Liver (tissue), 9 donors: ENCODE data around the gene PACSIN3. TPM values are rescaled to one million over a fixed set of nuclear protein-coding genes. Genes with fewer than 3 reads are reported as not detected.

Experiments
- DNase-seq: peaks from one replicate; pipeline ENCODE4 v3.0.0-alpha.2; 2017; ENCODE audit warnings: low spot score
- H3K27ac ChIP-seq, 2 donors: one replicate each; pipeline ENCODE4 v1.7.0; 2013; ENCODE audit warnings: inconsistent platforms in 2 of 2, low read length in 2 of 2, control low read depth in 1 of 2, low read depth in 1 of 2, mild to moderate bottlenecking in 1 of 2
- H3K27me3 ChIP-seq, 4 donors: one replicate each; pipeline versions ENCODE4 v1.6.1 to v1.7.0; 2013; ENCODE audit warnings: low read length in 3 of 4, inconsistent platforms in 1 of 4, mild to moderate bottlenecking in 1 of 4, moderate library complexity in 1 of 4; ENCODE audit not compliant: control insufficient read depth in 4 of 4, insufficient read depth in 4 of 4
- H3K36me3 ChIP-seq, 4 donors: one replicate each; pipeline versions ENCODE4 v1.6.1 to v1.7.0; 2013; ENCODE audit warnings: low read length in 3 of 4, mild to moderate bottlenecking in 3 of 4, low read depth in 1 of 4, moderate library complexity in 1 of 4; ENCODE audit not compliant: control insufficient read depth in 4 of 4, insufficient read depth in 3 of 4
- H3K4me1 ChIP-seq, 4 donors: one replicate each; pipeline versions ENCODE4 v1.6.1 to v1.7.0; 2013; ENCODE audit warnings: low read length in 3 of 4, mild to moderate bottlenecking in 3 of 4, moderate library complexity in 1 of 4; ENCODE audit not compliant: control insufficient read depth in 4 of 4, insufficient read depth in 4 of 4
- H3K4me3 ChIP-seq, 3 donors: one replicate each; pipeline versions ENCODE4 v1.6.1 to v1.7.0; 2013; ENCODE audit warnings: low read length in 3 of 3, control low read depth in 1 of 3, low read depth in 1 of 3, mild to moderate bottlenecking in 1 of 3
- H3K9ac ChIP-seq, 2 donors: one replicate each; pipeline ENCODE4 v1.7.0; 2013; ENCODE audit warnings: low read length in 2 of 2, mild to moderate bottlenecking in 2 of 2, moderate library complexity in 2 of 2, control low read depth in 1 of 2, low read depth in 1 of 2
- H3K9me3 ChIP-seq, 4 donors: one replicate each; pipeline versions ENCODE4 v1.6.1 to v1.7.0; 2013; ENCODE audit warnings: low read length in 3 of 4; ENCODE audit not compliant: control insufficient read depth in 4 of 4
- ATF3 ChIP-seq: IDR thresholded peaks from 2 replicates; pipeline ENCODE4 v1.6.1; 2016; ENCODE audit warnings: antibody characterized with exemption
- EGR1 ChIP-seq, 2 donors: IDR thresholded peaks; 2 replicates each; pipeline ENCODE4 v1.6.1; 2016 to 2018; ENCODE audit warnings: antibody characterized with exemption in 2 of 2, low read depth in 2 of 2
- FOXA2 ChIP-seq: IDR thresholded peaks from 2 replicates; pipeline ENCODE4 v1.6.1; 2016; ENCODE audit warnings: antibody characterized with exemption
- GABPA ChIP-seq, 2 donors: IDR thresholded peaks in 1 of 2; conservative IDR thresholded peaks in 1 of 2; 2 replicates each; pipeline ENCODE4 v1.6.1; 2016; ENCODE audit warnings: antibody characterized with exemption in 2 of 2, mild to moderate bottlenecking in 1 of 2, moderate library complexity in 1 of 2
- HNF4A ChIP-seq, 2 donors: conservative IDR thresholded peaks; 2 replicates each; pipeline ENCODE4 v1.6.1; 2016; ENCODE audit warnings: antibody characterized with exemption in 2 of 2, mild to moderate bottlenecking in 2 of 2
- JUND ChIP-seq, 2 donors: IDR thresholded peaks; 2 replicates each; pipeline ENCODE4 v1.6.1; 2016; ENCODE audit warnings: antibody characterized with exemption in 2 of 2
- NR2F2 ChIP-seq: IDR thresholded peaks from 2 replicates; pipeline ENCODE4 v1.6.1; 2016; ENCODE audit warnings: antibody characterized with exemption
- RAD21 ChIP-seq, 2 donors: IDR thresholded peaks; 2 replicates each; pipeline ENCODE4 v1.6.1; 2016; ENCODE audit warnings: antibody characterized with exemption in 2 of 2, mild to moderate bottlenecking in 2 of 2
- RXRA ChIP-seq, 2 donors: IDR thresholded peaks; 2 replicates each; pipeline ENCODE4 v1.6.1; 2017 to 2018; ENCODE audit warnings: antibody characterized with exemption in 2 of 2, mild to moderate bottlenecking in 1 of 2
- SP1 ChIP-seq: IDR thresholded peaks from 2 replicates; pipeline ENCODE4 v1.6.1; 2018; ENCODE audit warnings: antibody characterized with exemption, mild to moderate bottlenecking
- YY1 ChIP-seq: IDR thresholded peaks from 2 replicates; pipeline ENCODE4 v1.6.1; 2016; ENCODE audit warnings: antibody characterized with exemption, mild to moderate bottlenecking
- WGBS: extraction: QIAGEN DNeasy Blood & Tissue Kit; methylation state at CpG from one replicate; pipeline ENCODE4 v1.1.7; 2013; 5-methylcytosine and 5-hydroxymethylcytosine counted together
- polyA plus RNA-seq, 2 donors: library from polyadenylated mRNA; stranded (reverse) in 1 of 2; unstranded in 1 of 2; fragments of 200-250 nt in 1 of 2; fragments of >200 nt in 1 of 2; fragmentation: Nextera tagmentation in 1 of 2; extraction: Ambion mirVana in 1 of 2; gene quantifications; one replicate each; pipeline versions ENCODE4 v1.2.1 to v1.2.3, GENCODE V29; 2013 to 2015
- total RNA-seq, 2 donors: library from RNA; depleted of rRNA; stranded (reverse); fragments of >200 nt; gene quantifications; one replicate each; pipeline ENCODE4 v1.2.3, GENCODE V29; 2014
- TF ChIP-seq, protein P1 (sequence below): IDR thresholded peaks from 2 replicates; pipeline ENCODE4 v1.6.1; 2016; ENCODE audit warnings: antibody characterized with exemption
- TF ChIP-seq, protein P2 (sequence below): IDR thresholded peaks from 2 replicates; pipeline ENCODE4 v1.6.1; 2016; ENCODE audit warnings: antibody characterized with exemption
- donor health status: healthy.
- donor health status: healthy.
- donor health status: healthy.
- donor health status: healthy.
- donor health status: healthy.

The PACSIN3 gene
- total and polyA plus RNA-seq, 4 donors: 12.1 to 23.3 (median 19.7) TPM

DNA sequence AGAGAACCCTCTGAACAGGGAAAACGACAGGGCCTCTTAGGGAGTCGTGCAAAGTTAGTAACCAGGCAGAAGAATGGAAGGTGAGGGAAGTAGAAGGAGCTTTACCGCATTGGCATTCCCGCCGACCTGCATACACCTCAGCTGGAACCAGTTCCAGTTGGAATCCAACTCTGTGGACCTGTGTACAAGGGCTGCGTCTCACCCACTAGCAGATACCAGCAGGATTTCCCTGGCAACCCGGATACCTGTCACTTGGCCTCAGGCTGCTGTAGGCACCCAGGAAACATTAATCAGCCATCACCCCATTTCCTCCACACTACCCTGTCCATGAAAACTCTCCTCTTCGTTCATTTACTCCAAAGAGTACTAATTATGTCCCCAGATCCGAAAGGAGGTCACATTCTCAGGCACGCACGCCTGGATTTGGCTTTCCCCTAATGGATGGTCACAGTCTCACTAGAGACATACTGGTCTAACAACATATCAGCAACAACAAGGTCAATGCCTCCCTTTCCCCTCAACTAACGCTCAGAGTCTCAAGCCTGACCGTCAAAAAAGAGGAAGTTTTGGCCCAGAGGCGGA, 10.4 kb downstream of the PACSIN3 start:
- peaks cover 8 to 28% (median 22%) of the 10 kb centered on the region in 4 donors for H3K36me3 ChIP-seq
- peak overlapping the region; percentile 80 to 92 (median 88) for H3K4me3 ChIP-seq
- WGBS: 16% methylated on average over 14 of the region's 14 CpGs
- peaks cover 14 to 77% (median 62%) of the 10 kb centered on the region in 4 donors for H3K4me1 ChIP-seq
- no peaks in the 10 kb centered on the region for H3K9me3 ChIP-seq
- peak overlapping the region; percentile 57 to 97 for H3K9ac ChIP-seq
- peak; percentile 32 for DNase-seq
- peak overlapping the region; percentile 92 to 99 for H3K27ac ChIP-seq
- H3K27me3 ChIP-seq: no peaks in the 10 kb centered on the region
- TF ChIP-seq, protein P1, sequence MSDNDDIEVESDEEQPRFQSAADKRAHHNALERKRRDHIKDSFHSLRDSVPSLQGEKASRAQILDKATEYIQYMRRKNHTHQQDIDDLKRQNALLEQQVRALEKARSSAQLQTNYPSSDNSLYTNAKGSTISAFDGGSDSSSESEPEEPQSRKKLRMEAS: peak; percentile 11
- TF ChIP-seq EGR1 (IDR thresholded peaks at IDR 0.05; ENCODE audit: low read depth in 2 of 2): no peak

- 50% methylated on average over 6 of the region's 6 CpGs for WGBS
- H3K9me3 ChIP-seq: no peaks in the 10 kb centered on the region
- no peak overlapping the region for H3K27ac ChIP-seq
- no peak overlapping the region for H3K9ac ChIP-seq
- H3K4me3 ChIP-seq: no peak overlapping the region
- peak; percentile 34 for TF ChIP-seq SP1
- TF ChIP-seq NR2F2: no peak
- TF ChIP-seq RXRA (IDR thresholded peaks at IDR 0.05): peak; percentile 7 to 18
- peak in 1 of 2 donors; percentile 13 for TF ChIP-seq RAD21 (IDR thresholded peaks at IDR 0.05)
- peak; percentile 55 to 62 for TF ChIP-seq HNF4A (conservative IDR thresholded peaks at IDR 0.05)
- TF ChIP-seq, protein P2, sequence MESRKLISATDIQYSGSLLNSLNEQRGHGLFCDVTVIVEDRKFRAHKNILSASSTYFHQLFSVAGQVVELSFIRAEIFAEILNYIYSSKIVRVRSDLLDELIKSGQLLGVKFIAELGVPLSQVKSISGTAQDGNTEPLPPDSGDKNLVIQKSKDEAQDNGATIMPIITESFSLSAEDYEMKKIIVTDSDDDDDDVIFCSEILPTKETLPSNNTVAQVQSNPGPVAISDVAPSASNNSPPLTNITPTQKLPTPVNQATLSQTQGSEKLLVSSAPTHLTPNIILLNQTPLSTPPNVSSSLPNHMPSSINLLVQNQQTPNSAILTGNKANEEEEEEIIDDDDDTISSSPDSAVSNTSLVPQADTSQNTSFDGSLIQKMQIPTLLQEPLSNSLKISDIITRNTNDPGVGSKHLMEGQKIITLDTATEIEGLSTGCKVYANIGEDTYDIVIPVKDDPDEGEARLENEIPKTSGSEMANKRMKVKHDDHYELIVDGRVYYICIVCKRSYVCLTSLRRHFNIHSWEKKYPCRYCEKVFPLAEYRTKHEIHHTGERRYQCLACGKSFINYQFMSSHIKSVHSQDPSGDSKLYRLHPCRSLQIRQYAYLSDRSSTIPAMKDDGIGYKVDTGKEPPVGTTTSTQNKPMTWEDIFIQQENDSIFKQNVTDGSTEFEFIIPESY: no peak
- no peaks in the 10 kb centered on the region for H3K27me3 ChIP-seq
- DNase-seq: no peak
- H3K4me1 ChIP-seq: peaks cover 8 to 54% (median 41%) of the 10 kb centered on the region in 4 donors
- peaks cover 19 to 48% (median 26%) of the 10 kb centered on the region in 4 donors for H3K36me3 ChIP-seq
Observed at GRCh38 chr11:47172740-47173336, 13.4 kb downstream of the PACSIN3 start.

GRCh38 chr11:47171856-47172255, 14.4 kb downstream of the PACSIN3 start:
- TF ChIP-seq SP1 (no peak), JUND (IDR thresholded peaks at IDR 0.05) (no peak), YY1 (no peak), FOXA2 (no peak), ATF3 (no peak), EGR1 (IDR thresholded peaks at IDR 0.05; ENCODE audit: low read depth in 2 of 2) (no peak), GABPA (IDR thresholded peaks at IDR 0.05 in 1 of 2, conservative IDR thresholded peaks at IDR 0.05 in 1 of 2) (no peak)
- H3K9ac ChIP-seq: no peak overlapping the region
- peaks cover 22 to 57% (median 36%) of the 10 kb centered on the region in 4 donors for H3K36me3 ChIP-seq
- peaks cover 6 to 46% (median 35%) of the 10 kb centered on the region in 4 donors for H3K4me1 ChIP-seq
- H3K9me3 ChIP-seq: no peaks in the 10 kb centered on the region
- H3K27ac ChIP-seq: no peak overlapping the region
- WGBS: 79% methylated on average over 8 of the region's 8 CpGs
- no peak for DNase-seq
- H3K4me3 ChIP-seq: no peak overlapping the region
- H3K27me3 ChIP-seq: no peaks in the 10 kb centered on the region
